ENCODE measurements around the gene ASS1. TPM values are rescaled to one million over a fixed set of nuclear protein-coding genes. Genes with fewer than 3 reads are reported as not detected.

Gene ASS1
- total and polyA plus RNA-seq, 11 donors = 31.5 to 154 (median 60.5) TPM

GRCh38 chr9:130491830-130492482 lies 47.2 kb downstream of the ASS1 start:
- H3K36me3 ChIP-seq = peaks cover 0 to 77% (median 34%) of the 10 kb centered on the region in 9 donors
- no peak for ATAC-seq
- H3K27me3 ChIP-seq = no peaks in the 10 kb centered on the region

GRCh38 chr9:130493021-130493420 lies 48.3 kb downstream of the ASS1 start:
- Histone ChIP-seq H3K36me3 (peaks cover 0 to 77% (median 42%) of the 10 kb centered on the region in 9 donors), H3K4me1 (no peaks in the 10 kb centered on the region), H3K27me3 (no peaks in the 10 kb centered on the region), H3K27ac (no peak overlapping the region), H3K9me3 (peaks cover 0 to 6% (median 0%) of the 10 kb centered on the region in 12 donors), H3K4me3 (no peak overlapping the region)
- intact Hi-C loops (cut with DNase I) = no loop called here
- WGBS, 4 donors = 90 to 95% (median 91%) methylated on average over 7 of the region's 7 CpGs
- ATAC-seq (no peak), DNase-seq (no peak)
- TF ChIP-seq POLR2A (IDR thresholded peaks at IDR 0.05) (no peak), CTCF (IDR thresholded peaks at IDR 0.05) (no peak)

More at GRCh38 chr9:130491830-130492482, 47.2 kb downstream of the ASS1 start:
- Histone ChIP-seq H3K4me3 (no peak overlapping the region), H3K9me3 (peaks cover 0 to 6% (median 0%) of the 10 kb centered on the region in 12 donors), H3K27ac (no peak overlapping the region), H3K4me1 (no peaks in the 10 kb centered on the region)
- no peak for TF ChIP-seq POLR2A (IDR thresholded peaks at IDR 0.05)
- no peak for TF ChIP-seq CTCF (IDR thresholded peaks at IDR 0.05)
- WGBS, 4 donors = 96 to 97% (median 97%) methylated on average over 14 to 15 of the region's 15 CpGs
- no peak for DNase-seq
- intact Hi-C loops (cut with DNase I) = no loop called here

DNA sequence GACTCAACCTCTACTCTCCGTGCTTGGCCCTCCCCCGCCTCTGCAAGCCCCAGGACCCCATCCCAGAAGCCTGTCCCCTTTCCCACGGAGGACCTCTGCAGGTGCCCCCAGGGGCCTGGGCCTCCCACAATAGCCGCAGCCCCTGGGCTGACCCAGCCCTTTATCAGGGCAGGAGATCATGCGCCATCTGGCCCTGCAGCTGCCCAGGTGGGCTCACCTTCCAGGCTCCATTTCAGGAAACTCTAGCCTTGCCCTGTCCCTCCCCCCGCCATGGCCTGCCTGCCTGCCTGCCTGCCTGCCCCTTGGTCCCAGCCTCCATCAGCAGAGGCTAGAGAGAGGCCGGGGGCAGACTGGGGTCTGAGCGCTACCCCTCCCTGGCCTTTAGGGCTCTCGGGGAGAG lies 48.7 kb downstream of the ASS1 start:
- H3K9me3 ChIP-seq = peaks cover 0 to 6% (median 0%) of the 10 kb centered on the region in 12 donors
- H3K36me3 ChIP-seq = peaks cover 0 to 77% (median 42%) of the 10 kb centered on the region in 9 donors
- DNase-seq = no peak
- H3K4me1 ChIP-seq = no peaks in the 10 kb centered on the region
- intact Hi-C loops (cut with DNase I) = no loop called here
- no peak for ATAC-seq
- H3K27me3 ChIP-seq = no peaks in the 10 kb centered on the region
- TF ChIP-seq CTCF (IDR thresholded peaks at IDR 0.05) (no peak), POLR2A (IDR thresholded peaks at IDR 0.05) (no peak)
- no peak overlapping the region for H3K4me3 ChIP-seq
- 74 to 95% (median 85%) methylated on average over 5 to 9 of the region's 9 CpGs for WGBS, 4 donors
- H3K27ac ChIP-seq = no peak overlapping the region

- no peak for TF ChIP-seq CTCF (IDR thresholded peaks at IDR 0.05)
- no peak for TF ChIP-seq POLR2A (IDR thresholded peaks at IDR 0.05)
- H3K9me3 ChIP-seq = peaks cover 0 to 6% (median 0%) of the 10 kb centered on the region in 12 donors
- DNase-seq (no peak), ATAC-seq (no peak)
- H3K4me1 ChIP-seq = peaks cover 0 to 4% (median 0%) of the 10 kb centered on the region in 12 donors
- no peaks in the 10 kb centered on the region for H3K27me3 ChIP-seq
- H3K36me3 ChIP-seq = peaks cover 0 to 79% (median 39%) of the 10 kb centered on the region in 9 donors
- H3K27ac ChIP-seq = no peak overlapping the region
- intact Hi-C loops (cut with DNase I) = no loop called here
- WGBS, 4 donors = 94 to 98% (median 96%) methylated on average over 3 of the region's 3 CpGs
- no peak overlapping the region for H3K4me3 ChIP-seq
Measured at GRCh38 chr9:130495067-130495466, 50.3 kb downstream of the ASS1 start.
